HFF-Myc (cell line): Measurements from ENCODE around the gene SLC36A3.
A peak's percentile ranks its signal among the peaks of the same experiment; 100 is the strongest.
"Not testable (repeated sequence)": the region's sequence is repeated elsewhere in the genome, so short reads cannot be mapped to it uniquely, and the experiment has no call there.

ENCODE experiments used
- DNase-seq: peaks from one replicate; pipeline ENCODE4 v3.0.0-alpha.2; 2011; ENCODE audit warnings: low read depth; ENCODE audit errors: extremely low read depth
- H3K4me3 ChIP-seq: replicated peaks from 2 replicates; pipeline ENCODE4 v1.5.1; 2011; ENCODE audit warnings: low read depth, mild to moderate bottlenecking, control low read depth, low read length
- CTCF ChIP-seq: IDR thresholded peaks from 2 replicates; pipeline ENCODE4 v1.5.1; 2012; ENCODE audit warnings: mild to moderate bottlenecking, low read depth, low read length, control low read depth; ENCODE audit errors: missing control alignments

SLC36A3 gene

GRCh38 chr5:151237685-151238084, 65.9 kb downstream of the SLC36A3 start:
- no peak for DNase-seq
- TF ChIP-seq CTCF: no peak
- no peak overlapping the region for H3K4me3 ChIP-seq

- no peak overlapping the region for H3K4me3 ChIP-seq
- no peak for DNase-seq
- TF ChIP-seq CTCF: no peak
Observed at GRCh38 chr5:151236888-151237287, 66.7 kb downstream of the SLC36A3 start.

GRCh38 chr5:151235239-151235571, 68.4 kb downstream of the SLC36A3 start:
- H3K4me3 ChIP-seq, DNase-seq: not testable (repeated sequence)

GRCh38 chr5:151234476-151235238, 68.9 kb downstream of the SLC36A3 start:
- DNase-seq: peak; percentile 38
- TF ChIP-seq CTCF: no peak
- H3K4me3 ChIP-seq: no peak overlapping the region

- no peak for TF ChIP-seq CTCF
- no peak for DNase-seq
- H3K4me3 ChIP-seq: no peak overlapping the region
Observed at GRCh38 chr5:151233616-151234085, 69.9 kb downstream of the SLC36A3 start.

GRCh38 chr5:151231359-151231758, 72.2 kb downstream of the SLC36A3 start:
- no peak for TF ChIP-seq CTCF
- no peak overlapping the region for H3K4me3 ChIP-seq
- no peak for DNase-seq

GRCh38 chr5:151230048-151230680, 73.4 kb downstream of the SLC36A3 start:
- no peak overlapping the region for H3K4me3 ChIP-seq
- DNase-seq: no peak
- TF ChIP-seq CTCF: no peak
